Right ventricle myocardium inferior (tissue), 1 donor: ENCODE results near the gene KIF1A. TPM values are rescaled to one million over a fixed set of nuclear protein-coding genes. Genes with fewer than 3 reads are reported as not detected.

Experiments used
- ATAC-seq: fragments of 200-7000 bp; cut with Tn5 transposase; one replicate; pipeline ENCODE4 v1.9.1; 2020; ENCODE audit warnings: mild to moderate bottlenecking, moderate library complexity
- DNase-seq: peaks from one replicate; pipeline ENCODE4 v3.0.0; 2021; ENCODE audit errors: missing footprints
- intact Hi-C: fragments of 100-400 bp; cut with DNase I; formaldehyde crosslinking; loops from one replicate; pipeline ENCODE4 v1.11.0; 2022
- total RNA-seq: library from RNA; stranded (reverse); fragmentation: NEBNext Ultra II Directional; extraction: Animal tissue kit (Norgen Biotek cat#: 25700); gene quantifications from one replicate; pipeline ENCODE4 v1.2.1, GENCODE V29; 2021
- donor health status: DM: no; HTN: yes; CAD: no; lungs with severe emphysema.

Gene KIF1A
- total RNA-seq, 1 donor from 2014 or later = 1.5 TPM

DNA sequence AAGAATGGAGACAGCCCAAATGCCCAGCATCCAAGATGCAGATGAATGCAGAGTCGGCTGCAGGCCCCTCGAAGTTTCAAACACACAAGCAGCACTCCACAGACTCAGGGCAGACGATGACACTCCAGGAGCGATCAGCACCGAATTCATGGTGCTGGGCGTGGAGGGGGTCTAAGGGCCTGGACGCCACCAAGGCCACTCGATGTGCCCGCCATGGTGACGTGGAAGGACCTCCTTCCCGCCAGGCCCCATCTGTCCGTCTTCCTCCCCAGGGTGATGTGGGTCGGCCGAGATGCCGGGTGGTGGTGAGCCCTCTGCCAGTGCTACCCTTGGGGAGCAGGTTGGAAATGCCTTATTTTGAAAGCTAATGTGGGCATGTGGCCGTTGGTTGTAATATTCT, 9.4 kb downstream of the KIF1A start:
- intact Hi-C loops = no loop called here
- ATAC-seq (no peak), DNase-seq (peak; percentile 14)

DNA sequence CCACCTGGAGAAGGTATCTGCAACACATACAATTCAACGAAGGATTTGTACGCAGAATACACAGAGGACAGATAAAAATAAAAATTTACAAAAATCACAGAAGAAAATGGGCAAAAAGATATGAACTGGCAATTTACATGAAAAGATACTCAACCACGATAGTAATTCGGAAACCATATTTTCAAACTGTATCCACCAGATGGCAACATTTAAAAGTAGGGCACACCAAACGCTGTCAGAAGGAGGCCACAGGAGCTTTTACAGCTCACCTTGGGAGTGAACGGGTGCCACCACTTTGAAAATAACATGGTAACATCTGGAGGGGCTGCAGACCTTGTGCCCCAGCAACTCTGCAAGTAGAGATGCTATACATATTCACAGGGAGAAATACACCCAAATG, 9.8 kb downstream of the KIF1A start:
- DNase-seq = no peak
- intact Hi-C loops = no loop called here
- ATAC-seq = no peak

DNA sequence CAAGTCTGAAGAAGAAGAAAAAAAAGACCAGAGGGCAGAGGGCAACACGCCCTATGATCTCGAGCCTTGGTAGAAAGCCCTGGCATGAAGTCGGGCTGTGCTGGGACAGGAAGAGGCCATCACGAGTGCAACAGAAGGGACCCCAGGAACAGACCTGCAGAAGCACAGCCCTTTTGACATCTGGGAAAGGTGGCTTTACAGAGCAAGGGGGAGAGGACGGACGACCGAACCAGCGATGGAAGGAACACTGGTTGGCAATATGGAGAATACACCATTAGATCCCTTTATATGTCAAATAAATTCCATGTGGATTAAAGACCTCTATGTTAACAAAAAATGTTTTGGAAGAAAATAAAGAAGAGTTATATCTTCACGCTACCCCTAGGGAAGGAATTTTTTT, 10.7 kb downstream of the KIF1A start:
- ATAC-seq (no peak), DNase-seq (no peak)
- intact Hi-C loops = no loop called here

DNA sequence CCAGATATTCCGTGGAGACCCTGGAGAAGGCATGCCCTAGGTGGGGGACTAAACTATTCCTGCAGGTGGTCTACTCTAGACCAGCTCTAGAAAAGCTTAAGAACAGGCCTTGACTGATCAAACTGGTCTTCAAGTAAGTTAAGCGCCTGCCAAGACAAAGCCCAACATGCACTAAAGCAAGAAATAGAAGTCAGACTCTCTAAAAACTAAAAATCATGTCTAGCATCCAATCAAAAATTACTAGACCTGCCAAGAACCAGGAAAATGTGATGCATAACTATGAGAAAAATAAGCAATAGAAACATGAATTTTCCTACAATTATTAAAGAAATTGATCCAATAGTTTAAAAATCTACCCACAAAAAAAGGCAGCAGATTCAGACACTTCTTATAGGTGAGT, 13.6 kb downstream of the KIF1A start:
- DNase-seq (no peak), ATAC-seq (no peak)
- intact Hi-C loops = no loop called here

DNA sequence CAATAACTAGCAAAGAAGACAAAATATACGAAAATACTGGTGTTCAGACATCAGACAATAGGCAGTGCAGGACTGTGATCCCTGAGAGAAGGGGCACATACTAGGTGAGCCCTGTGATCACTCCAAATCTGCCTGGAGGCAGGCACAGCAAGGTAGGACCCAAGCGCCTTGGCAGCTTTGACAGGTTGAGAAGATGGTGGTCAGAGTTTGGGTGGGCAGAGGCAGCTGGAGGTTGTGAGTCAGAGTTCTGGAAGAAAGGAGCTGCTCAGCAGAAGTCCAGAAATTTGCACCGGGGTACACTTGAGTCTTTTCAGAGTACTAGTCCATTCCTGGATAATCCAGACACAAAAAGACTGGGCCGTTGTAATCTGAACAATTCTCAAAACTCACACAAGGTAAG, 14.0 kb downstream of the KIF1A start:
- DNase-seq = no peak
- intact Hi-C loops = no loop called here
- no peak for ATAC-seq

DNA sequence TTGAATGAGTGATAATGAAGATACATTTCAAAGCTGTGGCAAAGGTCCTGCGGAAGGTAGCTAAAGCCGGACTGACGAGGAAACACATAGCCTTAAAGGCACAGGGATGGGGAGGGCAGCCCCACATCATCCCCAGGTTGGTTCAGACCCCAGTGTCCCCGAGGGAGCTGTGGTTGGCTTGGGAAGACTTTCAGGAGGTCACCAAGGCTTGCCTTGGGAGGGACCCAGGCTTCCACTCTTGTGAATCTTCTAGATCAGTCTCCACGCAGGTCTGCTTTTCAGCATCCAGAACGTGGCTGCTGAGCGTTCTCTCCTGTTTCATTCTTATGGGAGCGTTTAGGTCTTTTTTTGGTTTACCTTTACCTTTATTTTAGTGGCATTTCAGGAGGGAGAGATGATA, 16.8 kb downstream of the KIF1A start:
- DNase-seq (no peak), ATAC-seq (no peak)
- intact Hi-C loops = no loop called here

DNA sequence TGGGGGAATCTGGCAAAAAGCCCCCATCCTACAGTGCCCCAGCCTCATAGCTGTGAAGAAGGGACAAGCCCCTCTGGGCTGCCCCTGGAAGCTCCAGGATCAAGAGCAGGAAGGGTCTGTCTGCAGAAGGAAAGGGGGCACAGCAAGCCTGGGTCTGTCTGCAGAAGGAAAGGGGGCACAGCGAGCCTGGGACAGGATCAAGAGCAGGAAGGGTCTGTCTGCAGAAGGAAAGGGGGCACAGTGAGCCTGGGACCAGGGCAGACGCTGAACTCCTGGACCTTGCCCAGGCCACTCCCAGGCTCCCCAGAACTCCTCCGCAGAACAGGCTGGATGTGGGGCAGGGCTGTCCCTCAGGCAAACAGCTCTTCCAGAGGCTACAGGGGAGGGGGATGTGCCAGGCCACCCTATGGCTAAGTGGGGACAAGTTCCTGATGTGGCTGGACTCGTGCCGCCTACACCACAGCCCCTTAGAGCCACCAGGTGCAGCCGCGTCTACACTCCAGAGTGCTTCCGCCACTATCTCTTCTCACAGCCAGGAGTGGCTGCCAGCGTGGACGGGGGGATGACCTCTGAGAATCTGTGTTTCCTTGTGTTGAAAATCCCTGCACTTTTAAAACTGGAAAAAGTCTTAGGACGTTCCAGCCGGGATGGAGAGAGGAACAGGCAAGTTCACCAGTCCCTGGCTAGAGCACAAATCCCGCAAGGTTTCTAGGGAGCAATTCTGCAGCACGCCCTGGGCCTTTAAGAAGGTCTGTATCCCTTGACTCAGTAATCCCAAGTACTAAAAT, 20.8 kb downstream of the KIF1A start:
- DNase-seq = peak; percentile 33
- intact Hi-C loops = no loop called here
- no peak for ATAC-seq

DNA sequence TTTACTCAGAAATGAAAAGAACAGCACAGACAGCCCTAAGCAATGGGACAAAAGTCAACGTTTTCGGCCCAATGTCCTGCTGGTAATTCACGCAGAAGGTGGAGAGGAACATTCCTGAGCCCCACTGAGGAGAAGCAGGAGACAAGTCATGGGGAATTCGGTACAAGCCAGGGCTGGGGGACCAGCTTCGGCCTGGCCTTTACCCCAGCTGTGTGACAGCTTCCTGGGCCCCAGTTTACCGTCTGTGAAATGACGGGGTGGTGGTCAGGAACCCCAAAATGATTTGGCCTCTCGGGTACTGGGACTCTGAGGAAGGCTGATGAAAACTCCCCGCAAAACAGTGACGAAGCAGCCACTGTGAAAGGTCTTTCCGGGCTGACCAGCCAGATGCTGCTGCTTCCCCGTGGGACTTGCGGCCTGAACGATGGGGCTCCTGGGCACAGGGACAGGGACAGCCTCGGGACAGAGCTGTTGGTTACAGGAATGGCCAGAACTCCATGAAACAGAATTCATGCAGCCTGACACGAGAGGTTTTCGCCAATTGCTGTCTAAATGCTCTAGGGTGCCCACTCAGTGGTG, 21.6 kb downstream of the KIF1A start:
- DNase-seq (peak; percentile 21), ATAC-seq (no peak)
- intact Hi-C loops = no loop called here

DNA sequence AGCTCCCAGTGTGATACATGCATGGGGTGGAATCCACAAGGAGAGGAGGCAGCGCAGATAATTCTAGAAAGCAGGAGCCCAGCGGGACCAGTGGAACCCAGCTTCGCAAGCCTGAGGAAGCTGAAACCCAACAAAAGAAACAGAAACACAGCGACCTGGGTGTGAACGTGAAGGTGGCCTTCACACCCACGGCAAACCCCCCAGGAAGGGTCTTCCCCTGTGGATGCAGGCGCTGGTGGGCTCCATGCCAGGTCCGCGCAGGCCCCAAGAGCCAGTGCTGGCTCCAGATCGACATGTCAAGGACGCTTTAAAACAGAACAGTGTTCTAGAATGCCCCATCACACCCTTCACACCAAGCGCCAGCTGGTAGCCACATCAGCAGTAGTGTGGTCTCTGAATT, 22.1 kb downstream of the KIF1A start:
- no peak for ATAC-seq
- DNase-seq = peak; percentile 23
- intact Hi-C loops = no loop called here

DNA sequence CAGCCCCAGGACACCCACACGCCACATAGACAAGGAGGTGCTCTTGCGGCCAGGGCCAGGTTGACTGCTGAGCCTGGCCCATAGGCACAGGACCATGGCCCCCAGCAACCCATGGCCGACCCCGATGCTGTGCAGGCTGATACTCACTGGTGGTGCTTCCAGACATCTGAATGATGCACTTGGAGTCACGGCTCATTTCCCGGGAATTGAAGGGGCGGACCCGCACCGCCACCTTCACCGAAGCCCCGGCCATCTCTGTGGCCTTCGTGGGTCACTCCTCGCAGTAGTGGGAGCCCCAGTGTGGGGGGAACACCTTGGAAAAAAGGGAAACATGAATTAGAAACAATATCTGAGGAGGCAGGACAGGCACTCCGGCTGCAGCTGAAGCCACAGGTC, 22.5 kb downstream of the KIF1A start:
- ATAC-seq (no peak), DNase-seq (peak; percentile 50)
- intact Hi-C loops = no loop called here

DNA sequence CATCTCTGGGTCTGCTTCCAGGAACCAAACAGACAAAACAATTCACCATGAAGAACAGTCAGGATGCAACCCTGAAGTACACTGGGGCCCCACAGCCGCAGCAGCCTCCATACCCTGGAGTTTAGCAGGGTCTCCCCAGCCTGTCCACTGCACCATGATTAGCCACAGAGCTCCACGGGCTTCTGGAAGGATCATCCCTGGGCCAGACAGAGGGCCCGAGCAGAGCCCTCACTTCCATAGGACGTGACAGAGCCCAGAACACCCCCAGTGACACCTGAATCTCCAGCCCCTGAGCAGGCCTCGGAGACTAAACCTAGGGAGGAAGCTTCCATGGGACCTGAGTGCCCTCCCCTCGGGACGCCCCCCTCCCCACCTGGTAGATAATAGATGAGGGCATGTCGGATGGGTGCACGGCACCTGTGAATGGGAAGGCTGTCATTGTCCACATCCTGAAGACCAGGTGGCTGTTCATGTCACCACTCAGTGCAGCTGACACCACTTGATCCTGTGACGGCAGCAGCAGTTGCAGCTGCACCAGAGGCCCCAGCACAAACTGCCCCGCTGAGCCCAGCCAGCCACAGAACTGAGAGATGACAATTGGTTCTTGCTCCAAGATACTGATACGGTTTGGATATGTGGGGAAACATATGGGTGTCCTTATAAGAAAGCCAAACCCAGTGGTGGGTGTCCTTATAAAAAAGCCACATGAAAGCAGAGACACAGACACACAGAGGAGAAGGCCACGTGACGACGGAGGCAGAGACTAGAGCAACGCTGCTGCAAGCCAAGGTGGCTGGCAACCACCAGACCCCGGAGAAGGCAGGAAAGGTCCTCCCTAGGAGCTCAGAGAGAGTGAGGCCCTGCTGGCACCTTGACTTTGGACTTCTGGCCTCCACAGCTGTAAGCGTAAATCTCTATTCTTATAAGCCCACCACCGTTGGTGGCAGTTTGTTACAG, 23.2 kb downstream of the KIF1A start:
- intact Hi-C loops = no loop called here
- ATAC-seq = no peak
- DNase-seq = peak; percentile 17

DNA sequence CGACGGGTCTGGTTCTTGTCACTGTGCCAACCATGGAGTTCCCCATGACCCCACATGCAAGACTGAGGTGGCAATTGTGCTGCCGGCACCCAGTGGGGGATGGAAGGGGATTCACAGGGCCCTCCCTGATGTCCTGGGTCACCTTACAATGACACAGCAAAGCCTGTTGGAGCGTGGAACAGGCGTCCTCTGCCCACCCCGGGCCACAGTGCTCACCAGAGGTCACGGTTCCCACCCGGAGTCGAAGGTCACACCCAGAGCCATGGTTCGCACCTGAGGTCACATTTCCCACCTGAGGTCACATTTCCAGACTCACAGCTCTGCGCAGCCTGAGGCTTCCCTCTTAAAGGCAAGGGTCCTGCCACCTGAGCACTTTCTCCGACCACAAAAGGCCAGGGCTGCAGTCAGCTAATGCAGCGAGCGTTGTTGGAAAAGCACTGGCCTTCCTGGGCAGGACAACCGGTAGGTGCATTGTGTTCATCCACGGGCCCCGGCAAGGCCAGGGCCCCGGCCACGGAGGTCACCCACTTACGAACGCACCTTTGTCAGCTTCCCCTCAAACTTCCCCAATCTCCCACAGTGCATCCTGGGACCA, 24.0 kb downstream of the KIF1A start:
- no peak for ATAC-seq
- intact Hi-C loops = no loop called here
- DNase-seq = peak; percentile 43

DNA sequence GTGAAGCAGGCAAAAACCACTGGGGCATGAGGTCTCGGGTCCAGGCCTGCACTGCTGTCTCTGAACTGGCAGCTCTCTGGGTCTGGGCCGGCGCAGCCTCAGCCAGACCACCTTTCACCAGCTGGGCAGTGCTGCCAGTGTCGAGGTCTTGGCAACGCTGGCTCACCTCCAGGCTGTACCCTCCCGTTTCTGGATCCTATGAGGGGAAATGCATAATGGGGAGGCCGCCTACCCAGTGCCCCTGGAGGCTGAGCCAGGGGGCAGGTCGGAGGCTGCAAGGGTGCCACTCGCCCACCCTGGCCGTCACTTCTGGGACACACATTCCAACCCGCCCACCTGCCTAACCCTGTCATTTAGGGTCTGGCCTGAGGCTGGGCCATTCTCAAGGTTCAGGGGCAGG, 24.6 kb downstream of the KIF1A start:
- DNase-seq = peak; percentile 18
- no peak for ATAC-seq
- intact Hi-C loops = no loop called here

DNA sequence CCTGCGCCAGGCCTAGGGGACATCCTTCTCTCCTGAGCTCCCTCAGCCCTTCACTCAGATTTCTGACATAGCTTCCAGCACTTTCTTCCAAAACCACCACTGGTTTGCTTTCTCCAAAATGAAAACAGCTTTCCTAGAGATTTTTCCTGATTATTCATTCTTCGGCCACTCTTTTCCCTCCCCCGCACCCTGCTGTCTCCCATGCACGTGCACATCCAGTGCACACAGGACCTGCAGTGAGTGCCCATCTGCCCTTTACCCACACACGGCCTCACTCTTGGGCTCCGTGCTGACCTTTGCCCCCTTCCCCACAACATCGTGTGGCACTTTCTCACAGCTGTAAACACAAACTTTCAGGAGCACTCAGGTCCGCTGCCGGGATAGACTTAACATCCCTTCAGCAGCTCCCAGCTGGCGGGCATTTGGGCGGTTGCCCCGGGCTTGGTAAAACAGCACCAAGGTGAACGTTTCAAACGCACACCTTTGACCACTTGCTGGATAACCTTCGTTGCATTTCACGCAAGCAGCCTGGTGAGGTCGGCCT, 25.8 kb downstream of the KIF1A start:
- intact Hi-C loops = no loop called here
- ATAC-seq (no peak), DNase-seq (peak; percentile 6)

DNA sequence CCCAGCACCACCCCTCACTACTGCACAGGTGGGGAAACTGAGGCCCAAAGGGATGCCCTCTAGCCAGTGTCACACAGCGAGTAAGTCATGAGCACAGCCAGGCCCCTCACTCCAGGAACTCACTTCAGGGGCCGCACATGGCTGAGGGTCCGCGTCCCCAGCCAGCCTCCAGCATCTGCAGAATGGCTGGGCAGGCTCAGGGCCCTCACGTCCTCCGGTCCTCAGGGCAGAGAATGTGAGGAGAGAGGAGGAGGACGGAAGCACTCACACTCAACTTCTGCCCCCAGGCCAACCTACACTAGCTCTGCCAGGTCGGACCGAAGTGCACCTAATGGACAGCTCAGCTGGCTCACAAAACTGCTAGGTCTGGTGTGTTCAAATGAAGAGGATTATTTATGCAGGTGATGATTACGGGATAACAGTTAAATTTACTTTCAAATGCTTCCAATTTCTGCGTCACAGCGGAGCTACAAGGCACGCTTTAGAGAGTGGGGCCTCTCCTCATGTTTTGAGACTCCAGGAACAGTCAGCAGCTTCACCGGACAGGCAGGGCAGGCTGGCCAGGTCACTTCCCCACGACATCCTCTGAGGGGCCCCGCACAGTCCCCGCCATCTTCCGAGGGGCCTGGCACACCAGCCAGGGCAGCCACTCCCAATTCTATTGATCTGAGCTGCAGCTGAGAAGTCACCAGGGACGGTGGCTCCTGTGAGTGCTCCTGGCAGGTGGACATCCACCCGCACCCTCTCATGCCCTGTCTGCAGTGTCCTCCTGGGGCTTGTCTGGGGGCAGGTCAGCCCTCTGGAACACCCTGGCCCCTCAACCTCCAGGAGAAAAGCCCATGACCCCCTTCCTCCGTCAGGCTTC, 26.5 kb downstream of the KIF1A start:
- ATAC-seq (no peak), DNase-seq (peak; percentile 28)
- intact Hi-C loops = no loop called here

DNA sequence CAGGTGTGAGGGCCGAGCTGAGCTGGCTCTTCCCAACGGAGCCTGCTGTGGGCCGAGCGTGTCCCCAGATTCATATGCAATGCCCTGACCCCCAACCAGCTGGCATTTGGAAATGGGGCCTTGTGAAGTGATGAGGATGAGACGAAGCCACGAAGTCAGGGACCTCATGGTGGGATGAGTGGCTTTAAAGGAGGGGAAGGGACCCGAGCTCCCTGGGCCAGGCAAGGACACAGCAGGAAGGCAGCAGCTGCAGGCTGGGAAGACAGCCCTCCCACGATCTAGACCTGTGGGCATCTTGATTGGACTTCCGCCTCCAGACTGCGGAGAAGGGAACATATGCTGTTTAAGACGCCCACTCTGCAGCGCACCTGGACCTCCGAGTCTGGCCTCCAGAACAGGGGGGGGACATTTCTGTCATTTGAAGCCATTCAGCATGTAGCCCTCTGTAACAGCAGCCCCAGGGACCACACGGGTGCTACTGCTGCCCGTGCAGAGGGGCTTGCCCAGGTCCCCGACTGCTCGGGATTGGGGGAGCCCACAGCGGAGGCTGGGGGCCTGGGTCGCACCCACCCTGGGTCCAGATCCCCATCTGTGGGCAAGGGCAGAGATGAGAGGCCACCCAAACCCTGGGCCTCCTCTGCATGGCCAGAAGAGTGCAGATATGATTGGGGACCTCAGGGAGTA, 27.2 kb downstream of the KIF1A start:
- intact Hi-C loops = no loop called here
- DNase-seq (peak; percentile 40), ATAC-seq (no peak)

DNA sequence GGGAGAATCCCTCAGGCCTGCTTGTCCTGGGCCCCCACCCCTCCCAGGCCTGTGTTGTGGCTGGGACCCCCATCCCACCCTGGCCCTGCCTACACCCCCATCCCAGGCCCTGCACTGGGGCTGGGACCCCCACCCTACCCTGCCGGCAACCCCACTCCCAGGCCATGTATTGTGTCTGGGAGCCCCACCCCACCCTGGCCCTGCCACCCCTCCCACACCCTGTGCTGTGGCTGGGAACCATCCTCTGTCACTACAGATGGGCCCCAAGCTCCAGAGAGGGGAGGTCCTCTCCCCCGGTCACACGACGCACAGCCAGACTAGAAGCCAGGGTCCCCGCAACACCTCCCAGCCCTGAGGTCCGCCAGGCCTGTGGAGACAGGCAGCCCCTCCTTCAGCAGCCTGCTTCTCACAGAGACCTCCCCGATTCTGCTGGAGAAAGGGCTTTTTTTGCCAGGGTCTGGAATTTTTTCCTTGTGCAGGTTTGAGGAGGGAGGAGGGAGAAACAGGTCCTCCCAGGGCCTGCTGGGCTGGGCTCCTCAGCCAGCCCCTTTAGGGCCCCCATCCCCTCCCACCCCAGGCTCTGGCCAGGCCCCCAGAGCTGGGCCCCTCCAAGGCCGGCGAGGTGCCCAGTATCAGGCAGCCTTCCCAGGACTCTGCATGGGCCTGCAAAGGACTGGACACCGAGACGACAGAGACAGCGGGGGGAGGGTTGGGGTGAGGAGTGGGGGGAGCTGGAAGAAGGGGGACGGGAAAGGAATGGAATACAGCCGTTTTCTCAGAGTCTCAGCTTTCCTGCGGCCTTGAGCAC, 28.0 kb downstream of the KIF1A start:
- DNase-seq = peak; percentile 51
- no peak for ATAC-seq

More for the DNA sequence above, 28.0 kb downstream of the KIF1A start:
- intact Hi-C loops = no loop called here
